GM12878 (cell line): ENCODE data around the gene NELFB. TPM values are rescaled to one million over a fixed set of nuclear protein-coding genes. Genes with fewer than 3 reads are reported as not detected.

Source experiments
- ATAC-seq: fragments of 200-7000 bp; cut with Tn5 transposase; 3 replicates; pipeline ENCODE4 v1.9.1; 2020; ENCODE audit warnings: mild to moderate bottlenecking, moderate library complexity
- BruUV-seq: library from RNA; stranded (reverse); fragments of 400-500 nt; replicated peaks from 2 replicates; lab custom pipeline; 2021; lab: Mats Ljungman, UMichigan
- CTCF ChIA-PET: fragments of 300-600 bp; sonication (Branson Sonifier 250); formaldehyde crosslinking; extraction: SDS; loops from one replicate; lab custom pipeline; 2021; ENCODE audit warnings: inconsistent platforms; lab: Yijun Ruan, JAX
- POLR2A ChIA-PET: fragments of 350-600 bp; formaldehyde crosslinking; extraction: SDS; loops from one replicate; lab custom pipeline; 2021; ENCODE audit warnings: inconsistent platforms; lab: Charles Lee
- RAD21 ChIA-PET: fragments of 300-600 bp; sonication (Branson Sonifier 250); formaldehyde crosslinking; loops from one replicate; lab custom pipeline; 2023; ENCODE audit warnings: antibody characterized with exemption; ENCODE audit not compliant: unreplicated experiment; lab: Charles Lee
- SMC1A ChIA-PET: fragments of 300-600 bp; sonication (Branson Sonifier 250); formaldehyde crosslinking; loops from one replicate; lab custom pipeline; 2023; ENCODE audit not compliant: unreplicated experiment, uncharacterized antibody; lab: Charles Lee
- DNase-seq: peaks from one replicate; pipeline ENCODE4 v3.0.0-alpha.2; 2011; ENCODE audit warnings: low read depth, low spot score
- FAIRE-seq: peaks from 3 replicates; lab custom pipeline; 2011; peaks lifted over from hg19 to GRCh38; lab: Jason Lieb, UNC
- H2AFZ ChIP-seq: 2 replicates; pipeline ENCODE4 v1.6.0; 2011; ENCODE audit warnings: low read depth, low read length, control low read depth; ENCODE audit not compliant: control insufficient read depth
- H3K27ac ChIP-seq: 2 replicates; pipeline ENCODE4 v1.5.1; 2011; ENCODE audit warnings: control low read depth; ENCODE audit not compliant: control insufficient read depth, insufficient read depth
- H3K27me3 ChIP-seq, 2 experiments: replicated peaks in 1 of 2; 2 replicates each; pipeline versions ENCODE4 v1.6.0 to v1.6.1; 2011; ENCODE audit warnings: low read length in 1 of 2; ENCODE audit not compliant: control insufficient read depth in 2 of 2, insufficient read depth in 2 of 2
- H3K36me3 ChIP-seq, 2 experiments: 2 replicates each; pipeline ENCODE4 v1.5.1; 2011; ENCODE audit warnings: low read length in 1 of 2; ENCODE audit not compliant: control insufficient read depth in 2 of 2, insufficient read depth in 2 of 2
- H3K4me1 ChIP-seq: 2 replicates; pipeline ENCODE4 v1.6.1; 2011; ENCODE audit warnings: mild to moderate bottlenecking, low read length, moderate library complexity, mixed read lengths; ENCODE audit not compliant: control insufficient read depth, insufficient read depth
- H3K4me2 ChIP-seq: 2 replicates; pipeline ENCODE4 v1.6.0; 2011; ENCODE audit warnings: control low read depth; ENCODE audit not compliant: control insufficient read depth, insufficient read depth
- H3K4me3 ChIP-seq: fragments of 200-600 bp; sonication (generic); 2 replicates; pipeline ENCODE4 v1.5.1; 2016
- H3K79me2 ChIP-seq: 2 replicates; pipeline ENCODE4 v1.6.0; 2011; ENCODE audit warnings: low read length; ENCODE audit not compliant: control insufficient read depth, insufficient read depth
- H3K9ac ChIP-seq: 2 replicates; pipeline ENCODE4 v1.8.0; 2011; ENCODE audit warnings: low read length, control low read depth, mixed read lengths; ENCODE audit not compliant: control insufficient read depth, insufficient read depth
- H3K9me3 ChIP-seq: replicated peaks from 3 replicates; pipeline ENCODE4 v1.5.1; 2011; ENCODE audit warnings: mild to moderate bottlenecking, low read length; ENCODE audit not compliant: control insufficient read depth, insufficient read depth
- H4K20me1 ChIP-seq: 2 replicates; pipeline ENCODE4 v1.6.0; 2011; ENCODE audit not compliant: control insufficient read depth, insufficient read depth
- CREM ChIP-seq: IDR thresholded peaks from 2 replicates; pipeline ENCODE4 v1.6.1; 2014; ENCODE audit warnings: antibody characterized with exemption, low read depth
- JUNB ChIP-seq: IDR thresholded peaks from 2 replicates; pipeline ENCODE4 v1.6.1; 2016; ENCODE audit warnings: antibody characterized with exemption, mild to moderate bottlenecking
- MEF2A ChIP-seq: IDR thresholded peaks from 2 replicates; pipeline ENCODE4 v1.6.1; 2011; ENCODE audit warnings: low read depth, mild to moderate bottlenecking, low read length, moderate library complexity; ENCODE audit not compliant: insufficient read depth
- NR2C1 ChIP-seq: fragments of 450-650 bp; IDR thresholded peaks from 2 replicates; pipeline ENCODE4 v1.6.1; 2017; ENCODE audit warnings: antibody characterized with exemption, mild to moderate bottlenecking, moderate library complexity
- RUNX3 ChIP-seq: IDR thresholded peaks from 2 replicates; pipeline ENCODE4 v1.6.1; 2012; ENCODE audit warnings: low read length, inconsistent platforms
- SUPT20H ChIP-seq: IDR thresholded peaks from 2 replicates; pipeline ENCODE4 v1.6.1; 2011; ENCODE audit warnings: low read depth, mild to moderate bottlenecking, low read length, moderate library complexity, borderline replicate concordance; ENCODE audit not compliant: control insufficient read depth
- SUZ12 ChIP-seq: fragments of 200-600 bp; sonication (generic); IDR thresholded peaks from one replicate; pipeline ENCODE4 v1.6.1; 2018; ENCODE audit warnings: antibody characterized with exemption, mild to moderate bottlenecking; ENCODE audit not compliant: unreplicated experiment
- YY1 ChIP-seq: IDR thresholded peaks from 2 replicates; pipeline ENCODE4 v1.6.1; 2011; ENCODE audit warnings: low read depth, mild to moderate bottlenecking, low read length
- WGBS: methylation state at CpG from one replicate; pipeline ENCODE4 v1.1.6; 2016; ENCODE audit warnings: low lambda C conversion rate; ENCODE audit not compliant: insufficient replicate concordance, insufficient coverage; ENCODE audit errors: missing lambda C conversion rate; 5-methylcytosine and 5-hydroxymethylcytosine counted together
- in situ Hi-C: fragments of 300-500 bp; cut with MboI; formaldehyde crosslinking; loops from 9 replicates; pipeline ENCODE4 v1.14.3; 2018; ENCODE audit warnings: mixed read lengths
- intact Hi-C: fragments of 100-400 bp; cut with micrococcal nuclease; formaldehyde crosslinking; loops from one replicate; pipeline ENCODE4 v1.14.2; 2022; ENCODE audit not compliant: unreplicated experiment
- polyA plus RNA-seq, 11 experiments: library from polyadenylated mRNA; depleted of rRNA in 4 of 11; unstranded in 6 of 11; stranded (reverse) in 5 of 11; fragments of >200 nt; fragmentation: Nextera tagmentation in 4 of 11; fragmentation: Illumina TruSeq in 1 of 11; extraction: Ambion mirVana in 4 of 11; extraction: Trizol in 1 of 11; gene quantifications; 1 replicate in 1 of 11; 2 replicates in 10 of 11; pipeline versions ENCODE4 v1.2.1 to v1.2.3, GENCODE V29; 2011 to 2016; ENCODE audit warnings: inconsistent platforms in 2 of 11, missing spikeins in 2 of 11, low read depth in 1 of 11
- total RNA-seq, 4 experiments: library from RNA; depleted of rRNA in 3 of 4; stranded (reverse); fragments of >200 nt in 3 of 4; fragmentation: Illumina TruSeq in 1 of 4; extraction: Trizol in 1 of 4; gene quantifications; 2 replicates each; pipeline versions ENCODE4 v1.2.1 to v1.2.3, GENCODE V29; 2013 to 2021
- TF ChIP-seq, protein P1 (sequence below): IDR thresholded peaks from 2 replicates; pipeline ENCODE4 v1.6.1; 2012; ENCODE audit warnings: mild to moderate bottlenecking, low read depth, low read length
- TF ChIP-seq, protein P2 (sequence below): fragments of 450-650 bp; IDR thresholded peaks from 2 replicates; pipeline ENCODE4 v1.6.1; 2016; ENCODE audit warnings: mild to moderate bottlenecking
- TF ChIP-seq, protein P3 (sequence below): IDR thresholded peaks from 2 replicates; pipeline ENCODE4 v1.6.1; 2011; ENCODE audit warnings: low read depth, low read length, improper control_type of control experiment, borderline replicate concordance
- TF ChIP-seq, protein P4 (sequence below): fragments of 450-650 bp; IDR thresholded peaks from 2 replicates; pipeline ENCODE4 v1.6.1; 2016; ENCODE audit warnings: mild to moderate bottlenecking
- TF ChIP-seq, protein P5 (sequence below): IDR thresholded peaks from 2 replicates; pipeline ENCODE4 v1.6.1; 2012; ENCODE audit warnings: low read depth, low read length, improper control_type of control experiment
- TF ChIP-seq, protein P6 (sequence below): IDR thresholded peaks from 2 replicates; pipeline ENCODE4 v1.6.1; 2011; ENCODE audit warnings: borderline replicate concordance, low read depth, mild to moderate bottlenecking, moderate library complexity, mixed read lengths, low read length; ENCODE audit not compliant: insufficient read depth; ENCODE audit errors: extremely low read length

The NELFB gene
- total and polyA plus RNA-seq, 10 of the 15 experiments (the other 5 are each of a cell fraction or from before 2014, with no cell fraction given), result 0.19 to 63.4 (median 30.9) TPM

DNA sequence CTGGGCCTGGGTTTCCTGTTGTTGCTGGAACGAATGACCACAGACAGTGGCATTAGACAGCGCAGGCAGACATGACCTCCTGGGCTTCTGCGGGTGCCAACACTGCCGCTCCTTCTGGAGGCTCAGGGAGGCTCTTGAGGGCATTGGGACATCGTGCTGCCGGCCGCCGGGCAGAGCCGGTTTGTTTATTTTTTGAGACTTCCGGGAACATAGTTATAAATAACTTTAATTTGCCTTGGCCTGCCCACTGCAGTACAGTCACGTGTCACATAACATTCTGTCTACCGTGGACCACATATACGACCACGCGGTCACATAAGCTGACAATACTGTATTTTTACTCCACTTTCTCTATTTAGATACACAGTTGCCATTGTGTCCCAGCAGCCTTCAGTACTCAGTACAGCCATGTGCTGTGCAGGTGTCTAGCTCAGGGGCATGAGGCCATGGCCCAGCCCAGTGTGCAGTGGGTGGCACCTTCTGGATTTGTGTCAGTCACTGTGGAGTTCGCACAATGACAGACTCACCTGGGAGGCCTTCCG is 14.2 kb downstream of the NELFB start:
- FAIRE-seq, result peak; percentile 91
- peak overlapping the region; percentile 68 for H3K4me2 ChIP-seq
- POLR2A ChIA-PET, result interaction anchor here (0.6 to 1.0 kb wide), 3 partner anchors 27 to 88 kb away, joined by 3 read pairs; partner anchors contain the start of gene TPRN
- TF ChIP-seq, protein P1, sequence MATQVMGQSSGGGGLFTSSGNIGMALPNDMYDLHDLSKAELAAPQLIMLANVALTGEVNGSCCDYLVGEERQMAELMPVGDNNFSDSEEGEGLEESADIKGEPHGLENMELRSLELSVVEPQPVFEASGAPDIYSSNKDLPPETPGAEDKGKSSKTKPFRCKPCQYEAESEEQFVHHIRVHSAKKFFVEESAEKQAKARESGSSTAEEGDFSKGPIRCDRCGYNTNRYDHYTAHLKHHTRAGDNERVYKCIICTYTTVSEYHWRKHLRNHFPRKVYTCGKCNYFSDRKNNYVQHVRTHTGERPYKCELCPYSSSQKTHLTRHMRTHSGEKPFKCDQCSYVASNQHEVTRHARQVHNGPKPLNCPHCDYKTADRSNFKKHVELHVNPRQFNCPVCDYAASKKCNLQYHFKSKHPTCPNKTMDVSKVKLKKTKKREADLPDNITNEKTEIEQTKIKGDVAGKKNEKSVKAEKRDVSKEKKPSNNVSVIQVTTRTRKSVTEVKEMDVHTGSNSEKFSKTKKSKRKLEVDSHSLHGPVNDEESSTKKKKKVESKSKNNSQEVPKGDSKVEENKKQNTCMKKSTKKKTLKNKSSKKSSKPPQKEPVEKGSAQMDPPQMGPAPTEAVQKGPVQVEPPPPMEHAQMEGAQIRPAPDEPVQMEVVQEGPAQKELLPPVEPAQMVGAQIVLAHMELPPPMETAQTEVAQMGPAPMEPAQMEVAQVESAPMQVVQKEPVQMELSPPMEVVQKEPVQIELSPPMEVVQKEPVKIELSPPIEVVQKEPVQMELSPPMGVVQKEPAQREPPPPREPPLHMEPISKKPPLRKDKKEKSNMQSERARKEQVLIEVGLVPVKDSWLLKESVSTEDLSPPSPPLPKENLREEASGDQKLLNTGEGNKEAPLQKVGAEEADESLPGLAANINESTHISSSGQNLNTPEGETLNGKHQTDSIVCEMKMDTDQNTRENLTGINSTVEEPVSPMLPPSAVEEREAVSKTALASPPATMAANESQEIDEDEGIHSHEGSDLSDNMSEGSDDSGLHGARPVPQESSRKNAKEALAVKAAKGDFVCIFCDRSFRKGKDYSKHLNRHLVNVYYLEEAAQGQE, result no peak
- peak; percentile 66; the same call in 1 of the 2 replicates for TF ChIP-seq MEF2A
- TF ChIP-seq, protein P2, sequence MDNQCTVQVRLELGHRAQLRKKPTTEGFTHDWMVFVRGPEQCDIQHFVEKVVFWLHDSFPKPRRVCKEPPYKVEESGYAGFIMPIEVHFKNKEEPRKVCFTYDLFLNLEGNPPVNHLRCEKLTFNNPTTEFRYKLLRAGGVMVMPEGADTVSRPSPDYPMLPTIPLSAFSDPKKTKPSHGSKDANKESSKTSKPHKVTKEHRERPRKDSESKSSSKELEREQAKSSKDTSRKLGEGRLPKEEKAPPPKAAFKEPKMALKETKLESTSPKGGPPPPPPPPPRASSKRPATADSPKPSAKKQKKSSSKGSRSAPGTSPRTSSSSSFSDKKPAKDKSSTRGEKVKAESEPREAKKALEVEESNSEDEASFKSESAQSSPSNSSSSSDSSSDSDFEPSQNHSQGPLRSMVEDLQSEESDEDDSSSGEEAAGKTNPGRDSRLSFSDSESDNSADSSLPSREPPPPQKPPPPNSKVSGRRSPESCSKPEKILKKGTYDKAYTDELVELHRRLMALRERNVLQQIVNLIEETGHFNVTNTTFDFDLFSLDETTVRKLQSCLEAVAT, result 0 out of 2 replicates have a peak, but pooled peaks have one; percentile 5
- TF ChIP-seq, protein P3, sequence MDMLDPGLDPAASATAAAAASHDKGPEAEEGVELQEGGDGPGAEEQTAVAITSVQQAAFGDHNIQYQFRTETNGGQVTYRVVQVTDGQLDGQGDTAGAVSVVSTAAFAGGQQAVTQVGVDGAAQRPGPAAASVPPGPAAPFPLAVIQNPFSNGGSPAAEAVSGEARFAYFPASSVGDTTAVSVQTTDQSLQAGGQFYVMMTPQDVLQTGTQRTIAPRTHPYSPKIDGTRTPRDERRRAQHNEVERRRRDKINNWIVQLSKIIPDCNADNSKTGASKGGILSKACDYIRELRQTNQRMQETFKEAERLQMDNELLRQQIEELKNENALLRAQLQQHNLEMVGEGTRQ, result peak; percentile 32
- no peak for TF ChIP-seq NR2C1
- TF ChIP-seq SUPT20H, result no peak
- no peak for TF ChIP-seq CREM
- TF ChIP-seq, protein P4, sequence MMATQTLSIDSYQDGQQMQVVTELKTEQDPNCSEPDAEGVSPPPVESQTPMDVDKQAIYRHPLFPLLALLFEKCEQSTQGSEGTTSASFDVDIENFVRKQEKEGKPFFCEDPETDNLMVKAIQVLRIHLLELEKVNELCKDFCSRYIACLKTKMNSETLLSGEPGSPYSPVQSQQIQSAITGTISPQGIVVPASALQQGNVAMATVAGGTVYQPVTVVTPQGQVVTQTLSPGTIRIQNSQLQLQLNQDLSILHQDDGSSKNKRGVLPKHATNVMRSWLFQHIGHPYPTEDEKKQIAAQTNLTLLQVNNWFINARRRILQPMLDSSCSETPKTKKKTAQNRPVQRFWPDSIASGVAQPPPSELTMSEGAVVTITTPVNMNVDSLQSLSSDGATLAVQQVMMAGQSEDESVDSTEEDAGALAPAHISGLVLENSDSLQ, result peak; percentile 34; the same call in 1 of the 2 replicates
- TF ChIP-seq, protein P5, sequence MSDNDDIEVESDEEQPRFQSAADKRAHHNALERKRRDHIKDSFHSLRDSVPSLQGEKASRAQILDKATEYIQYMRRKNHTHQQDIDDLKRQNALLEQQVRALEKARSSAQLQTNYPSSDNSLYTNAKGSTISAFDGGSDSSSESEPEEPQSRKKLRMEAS, result peak; percentile 69; the same call in 1 of the 2 replicates
- TF ChIP-seq YY1, result 0 out of 2 replicates have a peak, but pooled peaks have one; percentile 20
- TF ChIP-seq RUNX3, result 0 out of 2 replicates have a peak, but pooled peaks have one; percentile 3
- no peak for TF ChIP-seq JUNB
- no peak for TF ChIP-seq SUZ12
- TF ChIP-seq, protein P6, sequence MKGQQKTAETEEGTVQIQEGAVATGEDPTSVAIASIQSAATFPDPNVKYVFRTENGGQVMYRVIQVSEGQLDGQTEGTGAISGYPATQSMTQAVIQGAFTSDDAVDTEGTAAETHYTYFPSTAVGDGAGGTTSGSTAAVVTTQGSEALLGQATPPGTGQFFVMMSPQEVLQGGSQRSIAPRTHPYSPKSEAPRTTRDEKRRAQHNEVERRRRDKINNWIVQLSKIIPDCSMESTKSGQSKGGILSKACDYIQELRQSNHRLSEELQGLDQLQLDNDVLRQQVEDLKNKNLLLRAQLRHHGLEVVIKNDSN, result peak; percentile 52

More for the DNA sequence above, 14.2 kb downstream of the NELFB start:
- peak overlapping the region; percentile 28; the same call in 1 of the 2 replicates for H3K9ac ChIP-seq
- H2AFZ ChIP-seq, result no peak overlapping the region
- peaks cover 6 to 16% of the 10 kb centered on the region in 2 experiments; a peak in 3 of 4 replicates for H3K36me3 ChIP-seq
- 0 out of 2 replicates have a peak, but pooled peaks cover 2% of the 10 kb centered on the region for H3K79me2 ChIP-seq
- SMC1A ChIA-PET, result no interaction called here
- ATAC-seq, result peak; percentile 64
- H3K4me3 ChIP-seq, result peak overlapping the region; percentile 46; the same call in 1 of the 2 replicates
- intact Hi-C loops (no loop called here), in situ Hi-C loops (no loop called here)
- WGBS, result 8% methylated on average over 17 of the region's 17 CpGs
- H4K20me1 ChIP-seq, result no peaks in the 10 kb centered on the region
- no TSS peak for BruUV-seq
- H3K9me3 ChIP-seq, result no peaks in the 10 kb centered on the region
- CTCF ChIA-PET, result interaction anchor here (1.1 to 2.6 kb wide), 2 partner anchors 32 to 33 kb away, joined by 4 to 11 read pairs; no protein-coding TSS in a partner anchor
- peak; percentile 34 for DNase-seq
- RAD21 ChIA-PET, result interaction anchor here (0.7 to 1.9 kb wide), 2 partner anchors 8 to 28 kb away, joined by 3 to 5 read pairs; partner anchors contain the start of genes TOR4A and TUBB4B
- peaks cover 22% of the 10 kb centered on the region for H3K4me1 ChIP-seq
- peak overlapping the region; percentile 47 for H3K27ac ChIP-seq
- H3K27me3 ChIP-seq, result no peaks in the 10 kb centered on the region
